GM19351 (cell line): ENCODE results near the gene RMDN3.

Source experiments
- ATAC-seq: cut with Tn5 transposase; IDR thresholded peaks from one replicate; pipeline ENCODE4 v1.9.1; 2021; ENCODE audit warnings: mild to moderate bottlenecking, moderate library complexity; ENCODE audit not compliant: unreplicated experiment

RMDN3 gene

DNA sequence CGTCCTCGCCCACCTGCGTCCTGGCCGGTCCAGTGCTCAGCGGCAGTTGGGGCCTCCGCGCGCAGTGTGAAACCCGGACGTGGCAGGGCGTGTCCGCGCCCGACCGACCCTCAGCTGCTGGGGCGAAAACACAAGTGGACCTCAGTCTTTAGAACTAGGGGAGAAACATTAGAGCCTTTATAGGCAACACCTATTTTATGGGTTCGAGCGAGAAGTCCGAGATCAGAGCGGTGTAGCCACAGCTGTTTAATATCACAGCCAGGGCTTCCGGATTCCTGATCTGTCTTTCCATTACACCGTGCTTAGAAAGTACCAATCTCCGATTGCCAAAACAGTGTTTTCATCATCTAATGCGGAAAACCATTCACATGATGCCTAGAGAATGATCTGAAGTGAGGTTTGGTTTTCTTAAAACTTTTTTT, 59.6 kb downstream of the RMDN3 start:
- ATAC-seq: peak; percentile 31

GRCh38 chr15:40694688-40695468, 60.2 kb downstream of the RMDN3 start, which contains the start of gene RAD51:
TSS of gene RAD51 (plus strand) at chr15:40695174. CDS start at chr15:40698759, 3,585 bp downstream.
- ATAC-seq: peak; percentile 82

DNA sequence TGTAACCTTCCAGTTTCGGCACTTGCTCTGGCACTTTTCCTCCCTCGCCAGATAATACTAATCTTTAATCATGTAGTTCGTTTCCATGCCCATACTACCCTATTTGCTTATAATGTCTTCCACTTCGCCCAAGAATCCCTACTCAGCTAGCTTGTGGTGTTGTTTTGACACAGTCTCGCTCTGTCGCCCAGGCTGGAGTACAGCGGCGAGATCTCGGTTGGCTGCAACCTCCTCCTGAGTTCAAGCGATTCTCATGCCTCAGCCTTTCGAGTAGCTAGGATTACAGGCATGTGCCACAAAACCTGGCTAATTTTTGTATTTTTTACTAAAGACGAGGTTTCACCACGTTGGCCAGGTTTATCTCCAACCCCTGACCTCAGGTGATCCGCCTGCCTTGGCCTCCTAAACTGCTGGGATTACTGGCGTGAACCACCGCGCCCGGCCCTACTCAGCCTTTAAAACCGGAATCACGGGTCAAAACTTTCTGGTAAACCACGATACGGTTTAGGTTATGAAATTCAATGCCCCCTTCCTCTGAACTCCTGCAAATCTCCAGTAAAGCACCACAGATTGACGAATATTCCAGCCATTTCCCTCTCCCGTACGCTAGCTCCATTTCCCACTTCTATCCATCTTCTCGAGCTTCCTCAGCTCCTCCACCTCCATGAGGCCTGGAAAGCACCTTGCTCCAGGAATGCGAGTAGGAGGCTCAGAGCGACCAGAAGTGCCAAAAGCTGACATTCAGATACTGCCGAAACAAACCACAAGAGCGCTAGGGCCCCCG, 61.0 kb downstream of the RMDN3 start:
- ATAC-seq: peak; percentile 22

GRCh38 chr15:40691737-40692136, 63.3 kb downstream of the RMDN3 start:
- no peak for ATAC-seq

- ATAC-seq: no peak
These were observed 65.9 kb downstream of the RMDN3 start for GRCh38 chr15:40688932-40689799.
